HepG2 (cell line): ENCODE data around the gene RASL10A. TPM values are rescaled to one million over a fixed set of nuclear protein-coding genes. Genes with fewer than 3 reads are reported as not detected.

Experiments
- ATAC-seq: fragments of 200-7000 bp; cut with Tn5 transposase; 3 replicates; pipeline ENCODE4 v1.9.1; 2020; ENCODE audit warnings: mild to moderate bottlenecking, moderate library complexity
- BruUV-seq: library from RNA; stranded (reverse); fragments of 400-500 nt; replicated peaks from 2 replicates; lab custom pipeline; 2021; lab: Mats Ljungman, UMichigan
- CTCF ChIA-PET: fragments of 300-600 bp; formaldehyde crosslinking; extraction: SDS; loops from one replicate; lab custom pipeline; 2021; ENCODE audit warnings: low total read pairs, inconsistent platforms, low intra/inter-chr PET ratio; lab: Yijun Ruan, JAX
- POLR2A ChIA-PET: fragments of 350-600 bp; sonication (Branson Sonifier 250); formaldehyde crosslinking; loops from one replicate; lab custom pipeline; 2020; ENCODE audit warnings: antibody characterized with exemption, inconsistent platforms; lab: Yijun Ruan, JAX
- DNase-seq: peaks from one replicate; pipeline ENCODE4 v3.0.0-alpha.2; 2015; ENCODE audit warnings: low spot score
- FAIRE-seq: peaks from 3 replicates; lab custom pipeline; 2011; peaks lifted over from hg19 to GRCh38; lab: Jason Lieb, UNC
- H2AFZ ChIP-seq: one replicate; pipeline ENCODE4 v1.6.1; 2011; ENCODE audit warnings: low read length, inconsistent platforms
- H3K27ac ChIP-seq: fragments of 300-600 bp; 3 replicates; pipeline ENCODE4 v1.8.0; 2011; ENCODE audit warnings: mixed run types, mild to moderate bottlenecking, mixed read lengths, low read length, inconsistent platforms; ENCODE audit not compliant: insufficient read depth; ENCODE audit errors: extremely low read length
- H3K27me3 ChIP-seq, 2 experiments: fragments of 200-600 bp in 1 of 2; 2 replicates in 1 of 2; 3 replicates in 1 of 2; pipeline versions ENCODE4 v1.6.0 to v1.8.0; 2011; ENCODE audit warnings: low read length in 2 of 2, mild to moderate bottlenecking in 2 of 2, moderate library complexity in 2 of 2, inconsistent platforms in 1 of 2; ENCODE audit not compliant: insufficient read depth in 2 of 2, control insufficient read depth in 1 of 2
- H3K36me3 ChIP-seq, 2 experiments: fragments of 200-600 bp in 1 of 2; replicated peaks in 1 of 2; 2 replicates in 1 of 2; 3 replicates in 1 of 2; pipeline versions ENCODE4 v1.5.1 to v1.8.0; 2011; ENCODE audit warnings: low read length in 2 of 2, inconsistent platforms in 1 of 2; ENCODE audit not compliant: insufficient read depth in 2 of 2, control insufficient read depth in 1 of 2
- H3K4me1 ChIP-seq: 2 replicates; pipeline ENCODE4 v1.5.1; 2012; ENCODE audit warnings: low read length, inconsistent platforms; ENCODE audit not compliant: insufficient read depth
- H3K4me2 ChIP-seq: 2 replicates; pipeline ENCODE4 v1.6.0; 2011; ENCODE audit warnings: low read depth, low read length, inconsistent platforms
- H3K4me3 ChIP-seq, 3 experiments: fragments of 200-600 bp in 1 of 3; sonication (generic), shearing (Covaris generic) in 1 of 3; replicated peaks in 1 of 3; 2 replicates each; pipeline ENCODE4 v1.5.1; 2011 to 2016; ENCODE audit warnings: low read length in 3 of 3, inconsistent platforms in 2 of 3, low read depth in 2 of 3, mild to moderate bottlenecking in 2 of 3, control low read depth in 1 of 3, mixed read lengths in 1 of 3; ENCODE audit not compliant: insufficient read depth in 1 of 3
- H3K79me2 ChIP-seq: one replicate; pipeline ENCODE4 v1.6.1; 2011; ENCODE audit warnings: low read length, inconsistent platforms; ENCODE audit not compliant: insufficient read depth
- H3K9ac ChIP-seq: 2 replicates; pipeline ENCODE4 v1.6.0; 2011; ENCODE audit warnings: mild to moderate bottlenecking, low read depth, low read length, inconsistent platforms; ENCODE audit not compliant: insufficient read depth
- H3K9me3 ChIP-seq: 2 replicates; pipeline ENCODE4 v1.5.1; 2012; ENCODE audit warnings: mild to moderate bottlenecking, low read length
- H4K20me1 ChIP-seq: 2 replicates; pipeline ENCODE4 v1.6.0; 2011; ENCODE audit warnings: inconsistent platforms, mild to moderate bottlenecking, low read length, moderate library complexity; ENCODE audit not compliant: insufficient read depth
- ISL2 ChIP-seq: sonication (generic); formaldehyde crosslinking; IDR thresholded peaks from 2 replicates; pipeline ENCODE4 v1.5.0; 2020; ENCODE audit warnings: missing genetic modification reagents
- PITX1 ChIP-seq: sonication (generic); formaldehyde crosslinking; IDR thresholded peaks from 2 replicates; pipeline ENCODE4 v1.5.1; 2020; ENCODE audit warnings: mild to moderate bottlenecking, missing genetic modification reagents
- ZNF407 ChIP-seq: sonication (generic); formaldehyde crosslinking; IDR thresholded peaks from one replicate; pipeline ENCODE4 v1.5.1; 2020; ENCODE audit warnings: mild to moderate bottlenecking, missing genetic modification reagents; ENCODE audit errors: not compliant biosample characterization
- ZNF576 ChIP-seq: sonication (generic); formaldehyde crosslinking; IDR thresholded peaks from 2 replicates; pipeline ENCODE4 v1.4.0; 2020; ENCODE audit warnings: mild to moderate bottlenecking, missing genetic modification reagents
- ZNF704 ChIP-seq: sonication (generic); formaldehyde crosslinking; IDR thresholded peaks from 2 replicates; pipeline ENCODE4 v1.8.1; 2023; ENCODE audit warnings: mild to moderate bottlenecking, inconsistent platforms, moderate library complexity, missing genetic modification reagents, borderline replicate concordance
- ZNF720 ChIP-seq: sonication (generic); formaldehyde crosslinking; IDR thresholded peaks from 2 replicates; pipeline ENCODE4 v1.4.0; 2020; ENCODE audit warnings: missing genetic modification reagents
- WGBS: methylation state at CpG from one replicate; pipeline ENCODE4 v1.1.6; 2017; ENCODE audit warnings: low lambda C conversion rate; 5-methylcytosine and 5-hydroxymethylcytosine counted together
- in situ Hi-C: cut with HindIII; loops from 2 replicates; pipeline ENCODE4 v1.10.0; 2017; ENCODE audit warnings: low pct_unique_long_range_greater_than_20kb; ENCODE audit not compliant: extremely low pct_ligation_motif_present
- intact Hi-C: fragments of 100-400 bp; cut with micrococcal nuclease; formaldehyde crosslinking; loops from one replicate; pipeline ENCODE4 v1.10.0; 2022; ENCODE audit not compliant: unreplicated experiment
- polyA plus RNA-seq, 8 experiments: library from polyadenylated mRNA; depleted of rRNA in 3 of 8; stranded (reverse) in 7 of 8; unstranded in 1 of 8; fragments of >200 nt; fragmentation: Illumina TruSeq in 4 of 8; extraction: Trizol in 4 of 8; gene quantifications; 2 replicates each; pipeline versions ENCODE4 v1.2.1 to v1.2.3, GENCODE V29; 2011 to 2016; ENCODE audit warnings: low read depth in 4 of 8, missing spikeins in 1 of 8, mixed read lengths in 1 of 8; ENCODE audit not compliant: insufficient read depth in 1 of 8
- total RNA-seq, 5 experiments: library from RNA; depleted of rRNA; stranded (reverse); fragments of >200 nt; fragmentation: Illumina TruSeq; extraction: Trizol; gene quantifications; 2 replicates each; pipeline ENCODE4 v1.2.3, GENCODE V29; 2016; ENCODE audit warnings: low read depth in 1 of 5

RASL10A gene
- total and polyA plus RNA-seq, 2 of the 13 experiments (the other 11 are each of a cell fraction or from before 2014, with no cell fraction given) = 0.05 to 0.22 TPM

GRCh38 chr22:29311464-29312217 lies 3.9 kb downstream of the RASL10A start:
- H3K4me2 ChIP-seq = no peak overlapping the region
- BruUV-seq = no TSS peak
- intact Hi-C loops (no loop called here), in situ Hi-C loops (no loop called here)
- H3K79me2 ChIP-seq = no peaks in the 10 kb centered on the region
- H3K4me1 ChIP-seq = peaks cover 58% of the 10 kb centered on the region
- peaks cover 7 to 34% of the 10 kb centered on the region in 2 experiments for H3K27me3 ChIP-seq
- no peak overlapping the region for H3K9ac ChIP-seq
- TF ChIP-seq PITX1 (no peak), ZNF407 (no peak), ZNF720 (CRISPR knock-in tag) (no peak), ISL2 (CRISPR knock-in tag) (no peak), ZNF704 (CRISPR knock-in tag) (no peak), ZNF576 (no peak)
- TF ChIP-seq, all 625 proteins: peak for 0
- Histone ChIP-seq H2AFZ (no peak overlapping the region), H3K36me3 (no peaks in the 10 kb centered on the region), H3K4me3 (no peak overlapping the region), H3K27ac (no peak overlapping the region), H4K20me1 (no peaks in the 10 kb centered on the region; the same call in 1 of the 2 replicates), H3K9me3 (no peaks in the 10 kb centered on the region)
- FAIRE-seq (no peak), DNase-seq (no peak), ATAC-seq (no peak)
- ChIA-PET CTCF (no interaction called here), POLR2A (no interaction called here)
- WGBS = 89% methylated on average over 19 of the region's 50 CpGs
